ENCODE data around the gene CHRNB4.

CHRNB4 gene

DNA sequence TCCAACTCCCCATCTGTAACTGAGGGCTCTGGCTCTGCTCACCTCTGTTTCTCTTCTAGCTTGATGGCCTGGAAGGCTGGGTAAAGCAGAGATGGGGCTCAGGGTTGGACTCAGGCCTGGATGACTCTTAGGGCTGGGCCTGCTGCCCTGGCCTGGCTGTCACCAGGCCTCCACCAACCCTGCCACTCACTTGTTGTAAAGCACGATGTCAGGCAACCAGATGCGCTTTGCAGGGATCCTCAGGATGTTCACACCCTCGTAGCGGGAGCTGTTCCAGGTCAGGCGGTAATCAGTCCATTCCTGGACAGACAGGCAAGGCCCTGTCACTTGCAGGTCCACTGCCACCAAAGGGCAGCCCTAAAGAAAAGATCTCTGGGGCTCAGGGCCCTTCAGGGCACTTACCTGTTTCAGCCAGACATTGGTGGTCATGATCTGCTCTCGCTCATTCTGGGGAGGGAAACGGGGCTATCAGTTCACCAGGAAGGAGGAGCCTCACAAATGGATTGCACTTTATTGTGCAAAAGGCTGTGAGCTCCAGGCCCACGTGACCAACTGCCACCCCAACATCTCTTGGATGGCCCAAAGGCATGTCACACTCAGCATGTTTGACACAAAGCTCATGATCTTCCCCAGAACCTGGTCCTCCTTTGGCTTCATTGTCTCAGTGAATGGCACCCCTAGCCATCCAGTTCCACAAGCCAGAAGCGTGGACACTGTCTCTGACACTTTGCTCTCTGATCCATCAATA, 9.9 kb downstream of the CHRNB4 start:
- no peak for DNase-seq

GRCh38 chr15:78629716-78630065, 11.3 kb downstream of the CHRNB4 start:
- no peak for DNase-seq

DNA sequence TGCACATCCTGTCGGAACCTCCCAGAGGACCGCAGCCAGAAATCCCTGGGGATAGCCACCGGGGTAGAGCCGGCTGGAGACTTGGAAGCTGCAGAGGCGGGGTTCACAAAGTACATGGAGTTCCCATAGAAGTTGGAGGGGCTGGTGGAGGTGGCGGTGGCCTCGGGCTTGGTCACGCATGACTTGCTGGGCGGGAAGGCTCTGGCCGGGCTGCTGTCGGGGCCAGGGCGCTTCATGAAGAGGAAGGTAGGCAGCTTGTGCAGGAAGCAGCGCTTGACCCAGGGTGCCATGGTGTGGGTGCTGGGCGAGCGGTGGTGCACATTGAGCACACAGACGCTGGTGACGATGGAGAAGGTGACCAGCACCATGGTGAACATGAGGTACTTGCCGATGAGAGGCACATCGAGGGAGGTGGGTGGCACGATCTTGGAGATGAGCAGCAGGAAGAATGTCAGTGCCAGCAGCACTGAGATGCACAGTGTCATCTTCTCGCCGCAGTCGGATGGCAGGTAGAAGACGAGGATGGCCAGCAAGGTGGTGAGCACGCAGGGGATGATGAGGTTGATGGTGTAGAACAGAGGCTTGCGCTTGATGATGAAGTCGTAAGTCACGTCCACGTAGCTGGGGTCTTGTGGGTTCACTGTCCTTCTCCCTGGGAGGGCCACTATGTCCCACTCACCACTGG, 11.8 kb downstream of the CHRNB4 start:
- DNase-seq, result no peak

DNA sequence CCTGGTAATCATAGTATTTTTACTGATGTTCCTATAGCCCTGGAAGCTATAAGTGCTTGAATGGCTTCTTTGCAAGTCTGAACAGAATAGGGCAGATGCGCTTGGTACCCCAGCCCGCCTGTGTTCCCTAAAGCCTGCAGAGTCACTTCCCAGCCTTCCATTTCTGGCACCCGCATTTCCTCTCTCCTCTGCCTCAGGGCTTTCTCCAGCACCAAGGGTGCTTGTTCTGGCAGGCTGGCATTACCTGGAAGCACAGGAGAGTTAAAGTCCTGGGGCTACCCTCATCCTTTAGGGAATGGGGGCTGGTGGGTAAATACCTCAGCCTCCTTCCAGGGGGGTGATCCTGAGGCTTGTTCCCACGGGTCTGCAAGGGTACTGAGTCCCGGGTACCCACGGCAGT, 12.8 kb downstream of the CHRNB4 start:
- no peak for DNase-seq

- no peak for DNase-seq
Measured at GRCh38 chr15:78627348-78627747, 13.7 kb downstream of the CHRNB4 start.

- no peak for DNase-seq
Measured at GRCh38 chr15:78626381-78626995, 14.5 kb downstream of the CHRNB4 start.

DNA sequence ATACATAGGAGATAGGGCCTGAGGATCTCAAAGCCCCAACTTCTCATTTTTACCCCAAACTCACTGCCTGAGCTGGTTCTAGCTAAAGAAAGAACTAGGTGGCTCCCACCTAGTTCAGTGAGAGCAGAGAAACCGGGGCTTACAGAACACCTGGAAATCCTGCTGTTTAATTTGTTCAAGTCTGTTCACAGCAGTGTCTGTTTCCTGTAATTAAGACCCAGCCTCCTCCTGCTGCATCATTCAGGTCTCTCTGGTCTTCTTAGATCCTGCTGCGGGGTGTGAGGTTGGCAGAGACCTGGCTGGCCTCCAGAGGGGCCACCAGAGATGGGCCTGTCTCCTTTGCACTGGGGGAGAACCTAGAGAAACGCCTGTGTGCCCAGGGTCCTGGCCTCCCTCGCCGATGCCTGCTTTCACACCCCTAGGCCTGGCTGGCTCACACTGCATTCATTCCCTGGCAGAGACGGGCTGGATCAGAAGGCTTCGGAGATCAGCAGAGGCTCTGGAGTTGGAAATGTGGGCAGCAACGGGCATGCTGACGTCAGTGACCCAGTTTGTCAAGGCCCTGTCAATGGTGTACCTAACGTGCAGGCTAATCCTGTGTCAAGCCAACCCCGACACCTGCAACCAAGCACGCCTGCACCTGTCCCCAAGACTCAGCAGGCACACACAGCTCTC, 15.3 kb downstream of the CHRNB4 start:
- DNase-seq, result no peak

- no peak for DNase-seq
Measured at GRCh38 chr15:78624651-78625590, 16.1 kb downstream of the CHRNB4 start.

- DNase-seq, result no peak
Measured at GRCh38 chr15:78623786-78624497, 17.1 kb downstream of the CHRNB4 start.

GRCh38 chr15:78621810-78622402, 19.1 kb downstream of the CHRNB4 start:
- no peak for DNase-seq

DNA sequence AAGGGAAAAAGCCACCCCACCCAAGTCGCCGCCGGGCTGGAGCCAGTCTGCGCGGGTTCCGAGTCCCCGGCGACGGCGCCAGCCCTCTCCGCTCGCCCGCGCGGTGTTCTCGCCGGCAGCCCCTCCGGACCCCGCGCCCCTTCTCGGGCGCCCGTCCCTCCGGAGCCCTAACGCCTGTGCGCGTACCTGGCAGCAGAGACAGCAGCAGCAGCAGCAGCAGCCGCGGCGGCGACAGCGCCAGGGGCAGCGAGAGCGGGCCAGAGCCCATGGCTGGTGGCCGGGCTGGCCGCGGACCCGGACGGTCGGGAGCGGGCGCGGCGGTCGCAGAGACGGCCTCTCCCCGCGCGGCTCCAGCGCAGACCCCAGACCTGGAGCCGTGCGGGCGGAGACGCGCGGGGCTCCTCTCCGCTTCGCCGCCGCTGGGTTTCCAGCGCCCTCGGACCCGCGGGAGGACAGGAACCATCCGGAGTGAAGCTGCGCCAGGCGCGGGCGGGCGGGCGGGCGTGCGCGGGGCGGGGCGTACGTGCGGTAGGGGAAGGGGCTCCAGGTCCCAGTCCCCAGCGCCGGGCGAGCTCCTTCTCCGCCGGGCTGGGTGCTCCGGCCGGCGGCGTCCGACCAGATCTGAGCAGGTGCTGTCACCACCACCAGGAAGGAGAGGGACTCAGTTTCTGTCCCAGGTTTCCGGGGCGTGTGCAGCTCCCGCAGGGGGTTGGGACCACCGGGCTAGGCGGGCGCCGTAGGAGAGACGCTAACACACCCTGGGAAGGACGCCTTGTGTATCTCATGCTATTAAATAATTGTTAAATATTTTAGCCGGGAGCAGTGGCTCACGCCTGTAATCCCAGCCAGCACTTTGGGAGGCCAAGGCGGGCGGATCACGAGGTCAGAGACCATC, 20.2 kb downstream of the CHRNB4 start, which contains the start of gene CHRNA3:
CHRNA3 (minus strand) TSS at position 470 of the 895 bp plus-strand sequence; CDS start at position 268, 202 bp downstream.
- no peak for DNase-seq

GRCh38 chr15:78620021-78620526, 20.9 kb downstream of the CHRNB4 start:
- DNase-seq, result no peak

GRCh38 chr15:78619022-78619950, 21.7 kb downstream of the CHRNB4 start:
- no peak for DNase-seq

DNA sequence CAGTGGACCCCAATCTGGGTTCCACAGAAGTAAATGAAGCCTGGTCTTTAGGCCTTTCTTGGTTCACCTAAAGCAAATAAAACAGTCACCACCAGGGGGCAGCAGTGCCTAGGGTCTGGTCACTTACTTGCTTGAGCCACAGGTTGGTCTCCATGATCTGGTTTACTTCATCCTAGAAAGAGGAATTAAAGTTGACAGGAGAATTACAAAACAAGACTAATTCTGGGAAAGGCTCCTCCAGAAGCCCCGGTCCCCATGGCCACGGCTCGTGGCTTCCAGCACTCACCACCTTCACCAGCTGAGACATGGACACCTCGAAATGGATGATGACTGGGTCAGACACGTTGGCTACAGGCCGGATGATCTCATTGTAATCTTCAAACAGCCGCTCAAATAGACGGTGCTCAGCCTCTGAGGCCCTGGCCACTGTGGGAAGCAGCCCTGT, 22.5 kb downstream of the CHRNB4 start:
- peak; percentile 85 to 92 for DNase-seq

DNA sequence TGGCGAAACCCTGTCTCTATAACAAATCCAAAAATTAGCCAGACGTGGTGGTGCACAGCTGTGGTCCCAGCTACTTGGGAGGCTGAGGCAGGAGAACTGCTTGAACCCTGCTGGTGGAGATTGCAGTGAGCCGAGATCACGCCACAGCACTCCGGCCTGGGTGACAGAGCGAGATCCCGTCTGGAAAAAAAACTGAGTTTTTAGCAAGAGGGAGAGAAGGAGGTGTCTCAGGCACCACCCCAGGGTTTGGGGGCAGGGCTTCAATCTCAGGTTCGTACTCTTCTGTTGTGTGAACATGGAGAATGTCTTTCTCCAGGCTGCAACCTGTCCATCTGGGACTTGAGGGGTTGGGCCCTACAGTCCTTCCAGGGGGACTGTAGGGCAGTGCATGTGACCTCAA, 22.9 kb downstream of the CHRNB4 start:
- DNase-seq, result no peak

- DNase-seq, result no peak
Measured at GRCh38 chr15:78617516-78617915, 23.5 kb downstream of the CHRNB4 start.

GRCh38 chr15:78617076-78617475, 23.9 kb downstream of the CHRNB4 start:
- no peak for DNase-seq

DNA sequence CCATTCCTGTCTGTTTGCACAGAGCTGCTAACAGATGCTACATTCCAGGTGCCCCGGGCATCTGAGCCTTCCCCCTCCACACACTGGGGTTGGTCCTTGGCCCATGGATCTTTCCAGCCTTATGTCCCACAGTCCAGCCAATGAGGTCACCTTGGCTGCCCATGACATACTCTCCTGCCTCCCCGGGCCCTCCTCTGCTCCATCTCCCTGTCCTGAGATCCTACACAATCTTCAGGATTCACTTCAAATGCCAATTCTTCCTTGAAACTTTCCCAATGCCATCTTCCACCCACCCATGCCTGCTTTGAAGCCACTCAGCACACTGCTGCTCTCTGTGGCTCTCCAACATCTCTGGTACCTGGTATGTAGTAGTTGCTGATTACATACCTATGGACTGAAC, 24.5 kb downstream of the CHRNB4 start:
- no peak for DNase-seq

- no peak for DNase-seq
Measured at GRCh38 chr15:78615151-78615589, 25.8 kb downstream of the CHRNB4 start.

Data from stimulated activated CD4-positive, alpha-beta T cell treated with anti-CD3 and anti-CD28 coated beads, Interleukin-2, amount 100 ng/mL, for 48 hours (primary cell).